Neuronal stem cell (in vitro differentiated cells): Measurements from ENCODE around the gene OSGEP.

ENCODE experiments used
- DNase-seq: peaks from one replicate; pipeline ENCODE4 v3.0.0-alpha.2; 2013; ENCODE audit warnings: low spot score
- H2AFZ ChIP-seq: one replicate; pipeline ENCODE4 v1.6.1; 2013; ENCODE audit warnings: mild to moderate bottlenecking, low read length, inconsistent platforms
- H2AK5ac ChIP-seq: 2 replicates; pipeline ENCODE4 v1.6.1; 2013; ENCODE audit warnings: low read depth, mild to moderate bottlenecking, inconsistent platforms, low read length, moderate library complexity, mixed read lengths
- H2BK120ac ChIP-seq: 2 replicates; pipeline ENCODE4 v1.6.1; 2013; ENCODE audit warnings: low read depth, mild to moderate bottlenecking, inconsistent platforms, low read length, moderate library complexity, mixed read lengths
- H2BK12ac ChIP-seq: one replicate; pipeline ENCODE4 v1.6.1; 2013; ENCODE audit warnings: low read length, inconsistent platforms
- H2BK15ac ChIP-seq: 2 replicates; pipeline ENCODE4 v1.6.1; 2013; ENCODE audit warnings: mild to moderate bottlenecking, low read length, inconsistent platforms, mixed read lengths
- H2BK5ac ChIP-seq: one replicate; pipeline ENCODE4 v1.6.1; 2013; ENCODE audit warnings: inconsistent platforms, mild to moderate bottlenecking, low read length, moderate library complexity
- H3K14ac ChIP-seq: one replicate; pipeline ENCODE4 v1.6.1; 2013; ENCODE audit warnings: low read length, inconsistent platforms
- H3K18ac ChIP-seq: 2 replicates; pipeline ENCODE4 v1.6.1; 2013; ENCODE audit warnings: low read length, inconsistent platforms
- H3K23ac ChIP-seq: 2 replicates; pipeline ENCODE4 v1.6.1; 2013; ENCODE audit warnings: low read depth, mild to moderate bottlenecking, mixed read lengths, low read length, inconsistent platforms; ENCODE audit not compliant: poor library complexity
- H3K27ac ChIP-seq: replicated peaks from 3 replicates; pipeline ENCODE4 v1.5.1; 2013; ENCODE audit warnings: low read length, inconsistent platforms
- H3K27me3 ChIP-seq, 3 experiments: 2 replicates each; pipeline ENCODE4 v1.6.1; 2013; ENCODE audit warnings: low read length in 3 of 3, mild to moderate bottlenecking in 2 of 3, inconsistent platforms in 1 of 3, low read depth in 1 of 3, mixed read lengths in 1 of 3, moderate library complexity in 1 of 3; ENCODE audit not compliant: control insufficient read depth in 3 of 3, insufficient read depth in 3 of 3
- H3K36me3 ChIP-seq, 2 donors: replicated peaks in 1 of 2; 2 replicates each; pipeline ENCODE4 v1.6.1; 2013; ENCODE audit warnings: low read length in 2 of 2; ENCODE audit not compliant: control insufficient read depth in 2 of 2, insufficient read depth in 2 of 2
- H3K4ac ChIP-seq: 2 replicates; pipeline ENCODE4 v1.6.1; 2013; ENCODE audit warnings: inconsistent platforms, mild to moderate bottlenecking, low read length, moderate library complexity
- H3K4me1 ChIP-seq, 2 donors: 1 replicate in 1 of 2; 2 replicates in 1 of 2; pipeline ENCODE4 v1.6.1; 2013; ENCODE audit warnings: low read length in 2 of 2, low read depth in 1 of 2; ENCODE audit not compliant: control insufficient read depth in 2 of 2, insufficient read depth in 1 of 2
- H3K4me2 ChIP-seq: one replicate; pipeline ENCODE4 v1.6.1; 2013; ENCODE audit warnings: mild to moderate bottlenecking, low read length, inconsistent platforms; ENCODE audit not compliant: insufficient read depth, poor library complexity, severe bottlenecking
- H3K4me3 ChIP-seq, 2 donors: 2 replicates each; pipeline ENCODE4 v1.5.1; 2013; ENCODE audit warnings: low read length in 2 of 2, mild to moderate bottlenecking in 2 of 2, inconsistent platforms in 1 of 2, moderate library complexity in 1 of 2
- H3K79me1 ChIP-seq: one replicate; pipeline ENCODE4 v1.6.1; 2013; ENCODE audit warnings: low read depth, mild to moderate bottlenecking, inconsistent platforms, low read length, moderate library complexity
- H3K9ac ChIP-seq: one replicate; pipeline ENCODE4 v1.6.1; 2013; ENCODE audit warnings: mild to moderate bottlenecking, low read depth, low read length, inconsistent platforms; ENCODE audit not compliant: poor library complexity
- H3K9me3 ChIP-seq, 2 donors: replicated peaks in 1 of 2; 2 replicates each; pipeline versions ENCODE3 to v1.6.1; 2013; ENCODE audit warnings: low read length in 2 of 2, mild to moderate bottlenecking in 2 of 2, inconsistent platforms in 1 of 2, low read depth in 1 of 2, mixed read lengths in 1 of 2, moderate library complexity in 1 of 2; ENCODE audit not compliant: control insufficient read depth in 2 of 2, insufficient read depth in 1 of 2
- H4K8ac ChIP-seq: one replicate; pipeline ENCODE4 v1.6.1; 2013; ENCODE audit warnings: low read depth, mild to moderate bottlenecking, inconsistent platforms, low read length, moderate library complexity
- H4K91ac ChIP-seq: one replicate; pipeline ENCODE4 v1.6.1; 2013; ENCODE audit warnings: low read length, low read depth, mild to moderate bottlenecking, inconsistent platforms; ENCODE audit not compliant: poor library complexity
- WGBS, 2 donors: extraction: QIAGEN DNeasy Blood & Tissue Kit; methylation state at CpG; one replicate each; pipeline ENCODE4 v1.1.7; 2013; ENCODE audit warnings: missing lambda C conversion rate in 2 of 2, mixed read lengths in 1 of 2; ENCODE audit not compliant: insufficient read length in 2 of 2, insufficient replicate concordance in 1 of 2; ENCODE audit errors: extremely low coverage in 2 of 2; 5-methylcytosine and 5-hydroxymethylcytosine counted together

Gene OSGEP

DNA sequence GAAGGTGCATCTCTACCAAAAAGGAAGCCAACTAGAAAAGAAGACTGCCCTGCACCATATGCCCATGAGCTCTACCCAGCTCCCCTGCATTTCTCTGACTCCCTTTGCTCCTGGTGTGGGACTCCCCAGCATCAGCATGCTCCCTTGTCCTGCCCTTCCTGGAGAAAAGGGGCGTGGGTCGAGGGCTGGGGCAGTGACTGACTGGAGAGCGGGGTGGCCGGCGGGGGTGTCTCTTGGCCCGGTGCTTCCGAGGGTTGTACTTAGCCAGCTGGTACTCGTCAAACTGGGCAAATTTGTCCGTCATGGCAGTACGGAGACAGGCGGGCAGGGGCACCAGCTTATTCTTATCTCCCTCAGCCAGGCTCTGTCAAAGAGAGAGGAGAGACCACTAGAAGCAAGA, 51.1 kb downstream of the OSGEP start:
- no peak overlapping the region for H3K4me2 ChIP-seq
- H4K8ac ChIP-seq = no peak overlapping the region
- no peak overlapping the region for H3K23ac ChIP-seq
- no peaks in the 10 kb centered on the region for H3K79me1 ChIP-seq
- H2AK5ac ChIP-seq = no peak overlapping the region
- no peak for DNase-seq
- no peak overlapping the region for H3K4ac ChIP-seq
- no peak overlapping the region for H3K27ac ChIP-seq
- H2BK5ac ChIP-seq = no peak overlapping the region
- H3K27me3 ChIP-seq = no peaks in the 10 kb centered on the region
- H3K14ac ChIP-seq = no peak overlapping the region
- no peak overlapping the region for H2BK12ac ChIP-seq
- H4K91ac ChIP-seq = no peak overlapping the region
- H3K9me3 ChIP-seq = no peaks in the 10 kb centered on the region
- no peak overlapping the region for H2BK120ac ChIP-seq
- no peak overlapping the region for H3K18ac ChIP-seq
- no peak overlapping the region for H2BK15ac ChIP-seq
- H3K9ac ChIP-seq = no peak overlapping the region
- H3K4me1 ChIP-seq = no peaks in the 10 kb centered on the region
- no CpG with 5 or more reads among the region's 11 CpGs for WGBS, 2 donors
- H2AFZ ChIP-seq = no peak overlapping the region
- peaks cover 14 to 83% of the 10 kb centered on the region in 2 donors for H3K36me3 ChIP-seq
- H3K4me3 ChIP-seq = no peak overlapping the region

DNA sequence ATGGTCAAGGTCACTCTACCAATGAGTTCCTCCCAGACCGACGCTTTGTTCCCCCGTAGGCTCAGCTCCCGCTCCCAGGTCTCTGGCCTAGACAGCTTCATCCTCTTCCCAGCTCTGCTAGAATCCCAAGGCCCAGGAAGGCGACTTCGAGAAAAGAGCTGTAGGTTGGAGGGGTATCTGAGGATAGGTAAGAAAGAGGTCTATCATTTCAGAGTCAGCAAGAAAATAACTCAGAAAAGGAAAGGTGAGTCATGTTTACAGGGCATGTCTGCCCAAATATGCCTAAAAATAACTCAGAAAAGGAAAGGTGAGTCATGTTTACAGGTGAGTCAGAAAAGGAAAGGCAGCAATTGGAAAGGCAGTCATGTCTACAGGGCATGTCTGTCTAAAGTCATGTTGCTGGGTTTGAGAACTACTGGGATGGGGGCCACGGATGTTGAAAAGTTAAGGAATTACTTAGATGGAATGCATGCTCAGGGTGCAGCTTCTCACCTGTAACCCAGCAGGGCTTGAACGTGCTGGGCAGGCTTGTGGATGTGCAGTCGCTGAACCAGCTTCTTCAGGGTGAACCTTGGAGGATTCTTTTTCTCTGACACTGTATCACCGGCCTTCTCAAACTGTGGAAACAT, 53.5 kb downstream of the OSGEP start:
- no CpG with 5 or more reads among the region's 10 CpGs for WGBS, 2 donors
- Histone ChIP-seq H3K79me1 (no peaks in the 10 kb centered on the region), H3K9me3 (no peaks in the 10 kb centered on the region), H3K27ac (no peak overlapping the region), H3K9ac (no peak overlapping the region), H3K36me3 (peaks cover 13 to 74% of the 10 kb centered on the region in 2 donors), H3K4me2 (no peak overlapping the region), H2BK12ac (no peak overlapping the region), H2BK120ac (no peak overlapping the region), H3K14ac (no peak overlapping the region), H3K27me3 (no peaks in the 10 kb centered on the region), H3K4ac (no peak overlapping the region), H4K8ac (no peak overlapping the region), H2AFZ (no peak overlapping the region), H3K23ac (no peak overlapping the region), H3K18ac (no peak overlapping the region), H2AK5ac (no peak overlapping the region), H3K4me3 (no peak overlapping the region), H4K91ac (no peak overlapping the region), H3K4me1 (no peaks in the 10 kb centered on the region), H2BK5ac (no peak overlapping the region), H2BK15ac (no peak overlapping the region)
- DNase-seq = no peak

GRCh38 chr14:20400589-20400964, 54.0 kb downstream of the OSGEP start:
- H3K4me1 ChIP-seq = no peaks in the 10 kb centered on the region
- H3K14ac ChIP-seq = no peak overlapping the region
- H3K27ac ChIP-seq = no peak overlapping the region
- H4K8ac ChIP-seq = no peak overlapping the region
- H3K9me3 ChIP-seq = no peaks in the 10 kb centered on the region
- WGBS, 2 donors = no CpG with 5 or more reads among the region's 1 CpG
- DNase-seq = no peak
- H2AK5ac ChIP-seq = no peak overlapping the region
- H2AFZ ChIP-seq = no peak overlapping the region
- no peak overlapping the region for H4K91ac ChIP-seq
- H3K4ac ChIP-seq = no peak overlapping the region
- H3K27me3 ChIP-seq = no peaks in the 10 kb centered on the region
- no peak overlapping the region for H3K23ac ChIP-seq
- peaks cover 13 to 75% of the 10 kb centered on the region in 2 donors for H3K36me3 ChIP-seq
- no peak overlapping the region for H3K18ac ChIP-seq
- H2BK5ac ChIP-seq = no peak overlapping the region
- H2BK120ac ChIP-seq = no peak overlapping the region
- H2BK15ac ChIP-seq = no peak overlapping the region
- H3K9ac ChIP-seq = no peak overlapping the region
- H3K79me1 ChIP-seq = no peaks in the 10 kb centered on the region
- H3K4me3 ChIP-seq = no peak overlapping the region
- H2BK12ac ChIP-seq = no peak overlapping the region
- no peak overlapping the region for H3K4me2 ChIP-seq

DNA sequence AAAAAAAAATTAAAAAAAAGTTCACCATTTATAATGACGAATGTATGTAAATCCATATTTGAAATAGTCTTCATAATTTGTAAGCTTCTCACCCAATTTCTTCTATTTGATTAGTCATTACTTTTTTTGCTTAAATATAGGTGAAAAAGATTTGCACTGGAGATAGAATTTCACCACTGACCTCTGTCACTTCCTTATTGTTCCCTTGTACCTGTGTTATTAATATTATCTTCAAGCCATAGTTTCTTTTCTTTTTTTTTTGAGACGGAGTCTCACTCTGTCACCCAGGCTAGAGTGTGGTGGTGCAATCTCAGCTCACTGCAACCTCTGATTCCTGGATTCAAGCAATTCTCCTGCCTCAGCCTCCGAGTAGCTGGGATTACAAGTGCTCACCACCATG, 57.1 kb downstream of the OSGEP start:
- Histone ChIP-seq H3K36me3 (peaks cover 5 to 69% of the 10 kb centered on the region in 2 donors), H2AK5ac (no peak overlapping the region), H3K4me1 (no peaks in the 10 kb centered on the region), H2BK5ac (no peak overlapping the region), H3K27ac (no peak overlapping the region), H2AFZ (no peak overlapping the region), H3K9ac (no peak overlapping the region), H2BK12ac (no peak overlapping the region), H3K4me3 (no peak overlapping the region), H3K79me1 (no peaks in the 10 kb centered on the region), H4K91ac (no peak overlapping the region), H2BK120ac (no peak overlapping the region), H3K23ac (no peak overlapping the region), H2BK15ac (no peak overlapping the region), H3K4ac (no peak overlapping the region), H3K18ac (no peak overlapping the region), H3K27me3 (no peaks in the 10 kb centered on the region), H3K4me2 (no peak overlapping the region), H3K14ac (no peak overlapping the region), H4K8ac (no peak overlapping the region), H3K9me3 (no peaks in the 10 kb centered on the region)
- WGBS, 2 donors = no CpG with 5 or more reads among the region's 3 CpGs
- DNase-seq = no peak
